GM19023 (cell line): Measurements from ENCODE around the gene SLC12A4.

Experiments
- ATAC-seq: cut with Tn5 transposase; IDR thresholded peaks from one replicate; pipeline ENCODE4 v1.9.1; 2021; ENCODE audit warnings: mild to moderate bottlenecking, moderate library complexity; ENCODE audit not compliant: unreplicated experiment

The SLC12A4 gene

GRCh38 chr16:67902831-67903230, 65.6 kb downstream of the SLC12A4 start:
- ATAC-seq: no peak

DNA sequence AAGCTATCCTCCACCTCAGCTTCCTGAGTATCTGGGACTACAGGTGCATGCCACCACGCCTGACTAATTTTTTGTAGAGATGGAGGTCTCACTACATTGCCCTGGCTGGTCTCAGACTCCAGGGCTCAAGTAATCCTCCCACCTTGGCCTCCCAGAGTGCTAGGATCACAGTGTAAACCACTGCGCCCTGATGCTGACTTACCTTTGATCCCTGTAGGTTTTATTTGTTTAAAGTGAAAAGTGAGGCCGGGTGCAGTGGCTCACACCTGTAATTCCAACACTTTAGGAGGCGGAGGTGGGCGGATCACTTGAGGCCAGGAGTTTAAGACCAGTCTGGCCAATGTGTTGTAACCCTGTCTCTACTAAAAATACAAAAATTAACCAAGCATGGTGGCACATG, 66.7 kb downstream of the SLC12A4 start:
- ATAC-seq: no peak

DNA sequence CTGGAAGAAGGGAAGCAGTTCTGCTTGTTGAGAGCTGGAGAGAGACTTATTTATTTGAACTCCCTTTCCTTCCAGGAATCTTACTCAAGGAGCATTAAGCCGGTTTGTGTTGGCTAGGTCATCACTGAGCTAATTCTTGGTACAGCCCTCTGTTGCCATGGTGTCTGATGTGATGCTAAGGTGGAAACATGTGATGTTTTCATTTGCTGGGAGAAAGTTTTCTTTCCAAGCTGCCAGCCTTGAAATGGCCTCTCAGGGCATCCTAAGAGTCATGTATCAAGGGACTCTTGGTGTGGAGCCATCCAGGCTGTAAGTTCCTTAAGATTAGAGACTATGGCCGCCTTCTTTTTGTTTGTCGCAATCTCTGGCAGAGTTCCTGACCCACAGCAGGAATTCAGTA, 71.2 kb downstream of the SLC12A4 start:
- ATAC-seq: no peak

- no peak for ATAC-seq
These were observed 74.6 kb downstream of the SLC12A4 start for GRCh38 chr16:67893743-67894399.
